ENCODE results near the gene SP140L.

GRCh38 chr2:230416061-230416721 lies 89.2 kb downstream of the SP140L start, which contains the start of gene SP100:
- TF ChIP-seq CTCF (IDR thresholded peaks at IDR 0.05; ENCODE audit: low read depth, low read length) (no peak), EZH2phosphoT487 (IDR thresholded peaks at IDR 0.05; ENCODE audit: low read depth) (no peak)

All from OCI-LY3 (cell line).